NT2/D1 (cell line): Measurements from ENCODE around the gene RUVBL2.

Experiments
- YY1 ChIP-seq: IDR thresholded peaks from 2 replicates; pipeline ENCODE4 v1.6.1; 2011; ENCODE audit not compliant: insufficient read length, insufficient read depth
- ZNF274 ChIP-seq: IDR thresholded peaks from 2 replicates; pipeline ENCODE4 v1.6.1; 2011; ENCODE audit warnings: mild to moderate bottlenecking, low read depth, low read length

DNA sequence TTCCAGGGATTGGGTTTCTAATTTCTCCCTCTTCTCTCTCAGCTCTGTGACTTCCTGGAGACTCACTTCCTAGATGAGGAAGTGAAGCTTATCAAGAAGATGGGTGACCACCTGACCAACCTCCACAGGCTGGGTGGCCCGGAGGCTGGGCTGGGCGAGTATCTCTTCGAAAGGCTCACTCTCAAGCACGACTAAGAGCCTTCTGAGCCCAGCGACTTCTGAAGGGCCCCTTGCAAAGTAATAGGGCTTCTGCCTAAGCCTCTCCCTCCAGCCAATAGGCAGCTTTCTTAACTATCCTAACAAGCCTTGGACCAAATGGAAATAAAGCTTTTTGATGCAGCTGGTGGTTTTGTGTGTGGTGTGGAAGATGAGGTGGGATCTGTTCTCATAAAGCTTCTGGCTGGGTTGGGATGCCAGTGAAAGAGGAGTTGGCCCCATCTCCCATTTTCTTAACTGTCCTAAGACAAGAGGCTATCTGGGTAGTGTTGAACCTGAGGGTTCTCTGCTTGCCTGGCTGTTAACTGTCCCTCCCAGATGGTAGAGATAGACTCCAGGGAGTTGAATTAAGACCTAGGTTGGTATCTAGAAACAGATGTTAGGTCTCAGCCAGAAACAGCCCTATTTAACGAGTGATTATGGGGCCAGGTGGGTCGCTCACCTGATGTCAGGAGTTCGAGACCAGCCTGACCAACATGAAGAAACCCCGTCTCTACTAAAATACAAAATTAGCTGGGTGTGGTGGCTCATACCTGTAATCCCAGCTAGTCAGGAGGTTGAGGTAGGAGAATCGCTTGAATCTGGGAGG is 26.9 kb upstream of the RUVBL2 start:
- TF ChIP-seq ZNF274 (no peak), YY1 (no peak)
